ENCODE results near the gene RRP9. TPM values are rescaled to one million over a fixed set of nuclear protein-coding genes. Genes with fewer than 3 reads are reported as not detected.

The RRP9 gene
- total and polyA plus RNA-seq, 4 donors = 8.2 to 47.6 (median 33.5) TPM

GRCh38 chr3:51957520-51958205 is 16.0 kb upstream of the RRP9 start:
- no peak overlapping the region for H3K9ac ChIP-seq (ENCODE audit: insufficient read depth in 1 of 2, low read length in 2 of 2)
- H3K36me3 ChIP-seq (ENCODE audit: control insufficient read depth in 4 of 4, insufficient read depth in 4 of 4, low read length in 4 of 4) = peaks cover 0 to 13% (median 3%) of the 10 kb centered on the region in 4 donors
- no peak overlapping the region for H3K27ac ChIP-seq (ENCODE audit: low read depth in 1 of 2, low read length in 1 of 2)
- no peak overlapping the region for H3K4me3 ChIP-seq
- H3K27me3 ChIP-seq (ENCODE audit: control insufficient read depth in 3 of 3, insufficient read depth in 3 of 3, low read length in 2 of 3) = peaks cover 0 to 6% (median 0%) of the 10 kb centered on the region in 3 donors
- TF ChIP-seq CTCF (IDR thresholded peaks at IDR 0.05; ENCODE audit: control extremely low read depth, extremely low read depth) = no peak
- WGBS, 2 donors = 96 to 97% methylated on average over 15 of the region's 15 CpGs
- H3K9me3 ChIP-seq (ENCODE audit: control insufficient read depth in 4 of 4, insufficient read depth in 3 of 4, low read length in 3 of 4) = no peaks in the 10 kb centered on the region
- peaks cover 0 to 11% (median 4%) of the 10 kb centered on the region in 5 donors for H3K4me1 ChIP-seq (ENCODE audit: control insufficient read depth in 5 of 5, insufficient read depth in 5 of 5, low read length in 5 of 5)
- DNase-seq = no peak
- ATAC-seq (ENCODE audit: insufficient read depth, low FRiP score) = no peak

- peak; percentile 74 to 87 (median 75) for DNase-seq
- ATAC-seq (ENCODE audit: insufficient read depth, low FRiP score) = peak; percentile 50
- Histone ChIP-seq H3K4me1 (ENCODE audit: control insufficient read depth in 5 of 5, insufficient read depth in 5 of 5, low read length in 5 of 5) (peaks cover 0 to 11% (median 4%) of the 10 kb centered on the region in 5 donors), H3K9me3 (ENCODE audit: control insufficient read depth in 4 of 4, insufficient read depth in 3 of 4, low read length in 3 of 4) (no peaks in the 10 kb centered on the region), H3K9ac (ENCODE audit: insufficient read depth in 1 of 2, low read length in 2 of 2) (no peak overlapping the region), H3K27me3 (ENCODE audit: control insufficient read depth in 3 of 3, insufficient read depth in 3 of 3, low read length in 2 of 3) (peaks cover 0 to 6% (median 0%) of the 10 kb centered on the region in 3 donors), H3K36me3 (ENCODE audit: control insufficient read depth in 4 of 4, insufficient read depth in 4 of 4, low read length in 4 of 4) (peaks cover 0 to 13% (median 3%) of the 10 kb centered on the region in 4 donors), H3K4me3 (no peak overlapping the region), H3K27ac (ENCODE audit: low read depth in 1 of 2, low read length in 1 of 2) (peak overlapping the region; percentile 3 to 86)
- 1 to 6% methylated on average over 66 to 97 of the region's 97 CpGs for WGBS, 2 donors
- no peak for TF ChIP-seq CTCF (IDR thresholded peaks at IDR 0.05; ENCODE audit: control extremely low read depth, extremely low read depth)
Measured at GRCh38 chr3:51955893-51956770, 14.4 kb upstream of the RRP9 start.

- DNase-seq (no peak), ATAC-seq (ENCODE audit: insufficient read depth, low FRiP score) (no peak)
- Histone ChIP-seq H3K27me3 (ENCODE audit: control insufficient read depth in 3 of 3, insufficient read depth in 3 of 3, low read length in 2 of 3) (peaks cover 0 to 6% (median 0%) of the 10 kb centered on the region in 3 donors), H3K27ac (ENCODE audit: low read depth in 1 of 2, low read length in 1 of 2) (peak within 1 kb of the TSS; percentile 3 to 86), H3K9me3 (ENCODE audit: control insufficient read depth in 4 of 4, insufficient read depth in 3 of 4, low read length in 3 of 4) (no peaks in the 10 kb centered on the region), H3K4me1 (ENCODE audit: control insufficient read depth in 5 of 5, insufficient read depth in 5 of 5, low read length in 5 of 5) (peaks cover 0 to 11% (median 4%) of the 10 kb centered on the region in 5 donors), H3K36me3 (ENCODE audit: control insufficient read depth in 4 of 4, insufficient read depth in 4 of 4, low read length in 4 of 4) (peaks cover 0 to 13% (median 2%) of the 10 kb centered on the region in 4 donors), H3K4me3 (no peak within 1 kb of the TSS), H3K9ac (ENCODE audit: insufficient read depth in 1 of 2, low read length in 2 of 2) (no peak within 1 kb of the TSS)
- 29 to 36% methylated on average over 32 to 33 of the region's 33 CpGs for WGBS, 2 donors
- no peak for TF ChIP-seq CTCF (IDR thresholded peaks at IDR 0.05; ENCODE audit: control extremely low read depth, extremely low read depth)
Measured at GRCh38 chr3:51955175-51955892, 13.6 kb upstream of the RRP9 start, which contains the start of gene GPR62. TSS of gene GPR62 (plus strand) at chr3:51955381. CDS start at chr3:51955653, 272 bp downstream.
